ENCODE results near the gene RPA3.

DNA sequence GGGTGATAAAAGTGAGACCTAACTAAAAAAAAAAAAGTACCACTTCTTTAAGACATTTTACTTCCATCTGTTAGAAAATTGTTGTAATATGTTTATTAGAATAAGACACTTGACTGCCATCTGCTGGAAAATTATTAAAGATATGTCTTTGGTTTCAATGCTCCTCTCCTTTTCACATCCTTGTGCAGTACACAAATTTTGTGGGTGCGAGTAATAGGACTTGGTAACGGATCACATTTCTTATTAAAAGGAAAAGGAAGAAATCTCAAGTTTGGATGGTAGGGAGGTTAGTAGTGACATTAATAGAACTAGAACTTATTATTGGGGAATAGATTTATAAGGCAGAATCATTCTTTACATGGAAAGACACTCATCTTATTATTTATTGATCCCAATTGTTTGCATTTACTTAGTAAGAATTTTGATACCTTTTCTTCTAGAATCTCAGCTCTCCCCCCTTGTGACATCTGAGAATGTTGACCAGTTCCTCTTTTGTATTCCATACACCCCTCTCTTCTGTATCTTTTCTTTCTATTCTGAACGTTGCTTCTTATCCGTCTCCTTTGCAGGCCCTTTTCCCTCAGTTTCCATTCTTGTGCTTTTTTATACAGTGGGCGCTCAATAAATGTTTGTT is 43.0 kb upstream of the RPA3 start:
- TF ChIP-seq POLR2A (IDR thresholded peaks at IDR 0.05), result no peak
- no peak for TF ChIP-seq CTCF (IDR thresholded peaks at IDR 0.05)

Measured in lower leg skin (tissue), 3 donors.